22Rv1 (cell line): ENCODE results near the gene ANKUB1.

Source experiments
- H3K27ac ChIP-seq: fragments of 450-650 bp; 2 replicates; pipeline ENCODE4 v1.5.1; 2017
- CTCF ChIP-seq: fragments of 450-650 bp; IDR thresholded peaks from 2 replicates; pipeline ENCODE4 v1.5.1; 2017; ENCODE audit warnings: mild to moderate bottlenecking
- ZFX ChIP-seq: fragments of 450-650 bp; IDR thresholded peaks from 2 replicates; pipeline ENCODE4 v1.6.1; 2017; ENCODE audit warnings: antibody characterized with exemption, borderline replicate concordance

Gene ANKUB1

DNA sequence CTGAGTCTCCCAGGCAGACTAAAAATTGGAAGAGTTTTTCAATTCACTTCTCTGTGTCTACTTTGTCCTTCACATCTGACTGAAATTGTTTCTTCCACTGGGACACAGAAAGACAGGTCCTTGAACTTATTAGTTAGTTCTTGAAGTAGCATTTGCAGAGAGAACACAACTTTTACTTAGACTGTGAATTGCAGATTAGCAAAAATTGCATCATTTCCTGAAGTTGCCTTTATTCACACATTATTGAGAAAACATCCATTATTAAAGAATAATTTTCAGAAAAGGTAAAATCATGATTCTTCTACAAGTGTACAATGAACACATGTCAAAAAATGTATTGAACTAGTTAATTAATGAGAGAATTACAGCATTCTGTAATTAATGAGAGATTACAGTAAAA is 38.6 kb downstream of the ANKUB1 start:
- H3K27ac ChIP-seq: no peak overlapping the region
- TF ChIP-seq ZFX (no peak), CTCF (no peak)

GRCh38 chr3:149752788-149753136 is 39.6 kb downstream of the ANKUB1 start:
- peak overlapping the region; percentile 68 for H3K27ac ChIP-seq
- TF ChIP-seq CTCF (peak; percentile 18), ZFX (no peak)

DNA sequence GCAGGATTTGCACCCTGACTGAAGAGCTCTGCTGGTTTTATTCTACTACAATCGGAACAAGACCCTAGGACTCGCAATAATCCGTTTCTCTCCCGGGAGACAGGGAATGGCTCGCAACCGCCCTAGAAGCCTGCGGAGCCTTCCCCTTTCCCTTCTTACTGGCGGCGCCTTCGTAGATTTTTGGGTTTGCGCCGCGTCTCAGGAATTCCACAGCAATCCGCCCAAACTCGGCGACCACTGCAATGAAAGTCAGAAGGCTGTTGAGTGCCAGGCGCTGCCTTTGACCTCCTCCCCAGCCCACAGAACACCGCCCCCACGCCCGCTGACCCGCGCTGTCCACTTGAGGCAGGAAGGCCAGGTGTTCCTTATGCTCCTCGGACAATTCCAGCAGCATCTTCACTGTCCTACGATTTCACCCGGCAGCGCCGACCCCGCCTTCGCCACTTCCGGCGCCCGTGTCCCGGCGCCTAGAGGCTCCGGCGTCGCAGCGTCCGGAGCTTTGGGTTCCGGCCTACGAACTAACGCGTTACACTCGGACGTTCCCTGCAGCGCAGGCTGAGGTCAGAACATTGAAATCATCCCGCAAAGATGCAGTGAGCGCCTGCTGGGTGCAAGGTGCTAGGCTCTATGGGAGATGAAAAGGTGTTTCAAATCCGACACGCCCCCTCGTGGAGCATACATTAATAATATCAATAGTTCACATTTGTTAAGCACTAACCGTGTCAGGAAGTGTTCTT is 40.1 kb downstream of the ANKUB1 start, which contains the start of gene COMMD2:
Gene COMMD2, minus strand, starts transcription at position 439 of the 737 bp plus-strand sequence. Its CDS starts 45 bp downstream, at position 394.
- TF ChIP-seq ZFX (no peak), CTCF (peak; percentile 69)
- peak within 1 kb of the TSS; percentile 68 for H3K27ac ChIP-seq

GRCh38 chr3:149751551-149751950 is 40.8 kb downstream of the ANKUB1 start:
- no peak for TF ChIP-seq ZFX
- TF ChIP-seq CTCF: no peak
- peak overlapping the region; percentile 68 for H3K27ac ChIP-seq

GRCh38 chr3:149744606-149745005 is 47.7 kb downstream of the ANKUB1 start:
- TF ChIP-seq CTCF (no peak), ZFX (no peak)
- H3K27ac ChIP-seq: no peak overlapping the region

GRCh38 chr3:149744151-149744550 is 48.2 kb downstream of the ANKUB1 start:
- H3K27ac ChIP-seq: no peak overlapping the region
- no peak for TF ChIP-seq ZFX
- no peak for TF ChIP-seq CTCF

- no peak for TF ChIP-seq ZFX
- no peak for TF ChIP-seq CTCF
- 0 out of 2 replicates have a peak overlapping the region, but pooled peaks have one; percentile 27 for H3K27ac ChIP-seq
These were observed 53.0 kb downstream of the ANKUB1 start for GRCh38 chr3:149739396-149739795.
